Measurements from ENCODE around the gene TPCN1.

Gene TPCN1

GRCh38 chr12:113241191-113242025 is 20.1 kb downstream of the TPCN1 start:
- DNase-seq (ENCODE audit: low read depth in 2 of 2): no peak

- DNase-seq (ENCODE audit: low read depth in 2 of 2): no peak
Measured at GRCh38 chr12:113242026-113242418, 20.8 kb downstream of the TPCN1 start.

GRCh38 chr12:113242560-113242959 is 21.3 kb downstream of the TPCN1 start:
- DNase-seq (ENCODE audit: low read depth in 2 of 2): no peak

- DNase-seq (ENCODE audit: low read depth in 2 of 2): no peak
Measured at GRCh38 chr12:113244047-113244460, 22.8 kb downstream of the TPCN1 start.

- DNase-seq (ENCODE audit: low read depth in 2 of 2): no peak
Measured at GRCh38 chr12:113244478-113244958, 23.3 kb downstream of the TPCN1 start.

GRCh38 chr12:113245695-113246477 is 24.6 kb downstream of the TPCN1 start:
- DNase-seq (ENCODE audit: low read depth in 2 of 2): no peak

- DNase-seq (ENCODE audit: low read depth in 2 of 2): no peak
Measured at GRCh38 chr12:113246478-113247122, 25.3 kb downstream of the TPCN1 start.

- DNase-seq (ENCODE audit: low read depth in 2 of 2): no peak
Measured at GRCh38 chr12:113247123-113248050, 26.1 kb downstream of the TPCN1 start.

GRCh38 chr12:113248051-113248825 is 27.0 kb downstream of the TPCN1 start:
- no peak for DNase-seq (ENCODE audit: low read depth in 2 of 2)

- no peak for DNase-seq (ENCODE audit: low read depth in 2 of 2)
Measured at GRCh38 chr12:113248842-113249435, 27.7 kb downstream of the TPCN1 start.

- no peak for DNase-seq (ENCODE audit: low read depth in 2 of 2)
Measured at GRCh38 chr12:113249546-113249945, 28.3 kb downstream of the TPCN1 start.

- no peak for DNase-seq (ENCODE audit: low read depth in 2 of 2)
Measured at GRCh38 chr12:113250045-113250444, 28.8 kb downstream of the TPCN1 start.

- DNase-seq (ENCODE audit: low read depth in 2 of 2): no peak
Measured at GRCh38 chr12:113251404-113252070, 30.3 kb downstream of the TPCN1 start.

- no peak for DNase-seq (ENCODE audit: low read depth in 2 of 2)
Measured at GRCh38 chr12:113252494-113252893, 31.2 kb downstream of the TPCN1 start.

GRCh38 chr12:113253532-113254285 is 32.4 kb downstream of the TPCN1 start:
- no peak for DNase-seq (ENCODE audit: low read depth in 2 of 2)

- DNase-seq (ENCODE audit: low read depth in 2 of 2): no peak
Measured at GRCh38 chr12:113254298-113254697, 33.0 kb downstream of the TPCN1 start.

GRCh38 chr12:113257564-113257963 is 36.3 kb downstream of the TPCN1 start:
- DNase-seq (ENCODE audit: low read depth in 2 of 2): no peak

- DNase-seq (ENCODE audit: low read depth in 2 of 2): no peak
Measured at GRCh38 chr12:113260127-113260526, 38.9 kb downstream of the TPCN1 start.

All from stimulated activated CD4-positive, alpha-beta T cell treated with anti-CD3 and anti-CD28 coated beads, Interleukin-1b, Interleukin-23, amount 100 ng/mL, for 1 hour (primary cell).